ENCODE data around the gene FRMD4A. TPM values are rescaled to one million over a fixed set of nuclear protein-coding genes. Genes with fewer than 3 reads are reported as not detected.

Gene FRMD4A
- total RNA-seq, 1 donor from 2014 or later, result 0.64 TPM

GRCh38 chr10:13953371-13953770 lies 377.4 kb downstream of the FRMD4A start:
- no peak for TF ChIP-seq CTCF (IDR thresholded peaks at IDR 0.05)
- peaks cover 7% of the 10 kb centered on the region for H3K27me3 Mint-ChIP-seq
- ChIA-PET POLR2A (no interaction called here), CTCF (no interaction called here)
- ATAC-seq (ENCODE audit: low read depth) (no peak), DNase-seq (no peak)
- H3K9me3 Mint-ChIP-seq, result peaks cover 3% of the 10 kb centered on the region
- no peak overlapping the region for H3K4me3 Mint-ChIP-seq
- H3K4me1 Mint-ChIP-seq, result no peaks in the 10 kb centered on the region
- H3K36me3 Mint-ChIP-seq (ENCODE audit: low read depth), result no peaks in the 10 kb centered on the region
- no peak overlapping the region for H3K27ac Mint-ChIP-seq
- intact Hi-C loops (cut with micrococcal nuclease), result no loop called here

- Mint-ChIP-seq H3K36me3 (ENCODE audit: low read depth) (no peaks in the 10 kb centered on the region), H3K27ac (no peak overlapping the region), H3K4me1 (no peaks in the 10 kb centered on the region), H3K9me3 (peaks cover 3% of the 10 kb centered on the region), H3K27me3 (peaks cover 2% of the 10 kb centered on the region), H3K4me3 (no peak overlapping the region)
- POLR2A ChIA-PET, result no interaction called here
- DNase-seq, result no peak
- no peak for ATAC-seq (ENCODE audit: low read depth)
- CTCF ChIA-PET, result no interaction called here
- TF ChIP-seq CTCF (IDR thresholded peaks at IDR 0.05), result no peak
- intact Hi-C loops (cut with micrococcal nuclease), result no loop called here
These were observed 380.2 kb downstream of the FRMD4A start for GRCh38 chr10:13950543-13950939.

- Mint-ChIP-seq H3K4me1 (no peaks in the 10 kb centered on the region), H3K27me3 (peaks cover 2% of the 10 kb centered on the region), H3K27ac (no peak overlapping the region), H3K36me3 (ENCODE audit: low read depth) (no peaks in the 10 kb centered on the region), H3K4me3 (no peak overlapping the region), H3K9me3 (peaks cover 3% of the 10 kb centered on the region)
- POLR2A ChIA-PET, result no interaction called here
- DNase-seq, result no peak
- ATAC-seq (ENCODE audit: low read depth), result no peak
- TF ChIP-seq CTCF (IDR thresholded peaks at IDR 0.05), result no peak
- intact Hi-C loops (cut with micrococcal nuclease), result no loop called here
- CTCF ChIA-PET, result no interaction called here
These were observed 380.7 kb downstream of the FRMD4A start for GRCh38 chr10:13949844-13950542.

GRCh38 chr10:13946209-13946460 lies 384.6 kb downstream of the FRMD4A start:
- H3K4me1 Mint-ChIP-seq, result no peaks in the 10 kb centered on the region
- ChIA-PET POLR2A (no interaction called here), CTCF (no interaction called here)
- ATAC-seq (ENCODE audit: low read depth), result no peak
- peaks cover 4% of the 10 kb centered on the region for H3K27me3 Mint-ChIP-seq
- no peaks in the 10 kb centered on the region for H3K36me3 Mint-ChIP-seq (ENCODE audit: low read depth)
- TF ChIP-seq CTCF (IDR thresholded peaks at IDR 0.05), result no peak
- intact Hi-C loops (cut with micrococcal nuclease), result no loop called here
- no peak overlapping the region for H3K27ac Mint-ChIP-seq
- DNase-seq, result no peak
- H3K4me3 Mint-ChIP-seq, result no peak overlapping the region
- H3K9me3 Mint-ChIP-seq, result peaks cover 2% of the 10 kb centered on the region

- Mint-ChIP-seq H3K4me1 (no peaks in the 10 kb centered on the region), H3K27me3 (peaks cover 4% of the 10 kb centered on the region), H3K9me3 (peaks cover 2% of the 10 kb centered on the region), H3K4me3 (no peak overlapping the region), H3K27ac (no peak overlapping the region), H3K36me3 (ENCODE audit: low read depth) (no peaks in the 10 kb centered on the region)
- TF ChIP-seq CTCF (IDR thresholded peaks at IDR 0.05), result no peak
- ATAC-seq (ENCODE audit: low read depth) (no peak), DNase-seq (no peak)
- ChIA-PET POLR2A (no interaction called here), CTCF (no interaction called here)
- intact Hi-C loops (cut with micrococcal nuclease), result no loop called here
These were observed 385.1 kb downstream of the FRMD4A start for GRCh38 chr10:13945390-13946208.

Measured in activated B cell treated with CpG ODN at 0.5 μM for 24 hours (primary cell).